T47D (cell line): ENCODE results near the gene GTF2B.
"Not testable (repeated sequence)": the region's sequence is repeated elsewhere in the genome, so short reads cannot be mapped to it uniquely, and the experiment has no call there.

Experiments used
- DNase-seq, 2 experiments: peaks; one replicate each; pipeline versions ENCODE4 v3.0.0 to v3.0.0-alpha.2; 2011 to 2012; ENCODE audit warnings: low read depth in 1 of 2, low spot score in 1 of 2
- JUND ChIP-seq: IDR thresholded peaks from 2 replicates; pipeline ENCODE4 v1.6.1; 2012; ENCODE audit warnings: low read depth
- in situ Hi-C: cut with HindIII; loops from 2 replicates; pipeline ENCODE4 v1.10.0; 2016; ENCODE audit warnings: low sequenced_read_pairs, low pct_unique_long_range_greater_than_20kb

GTF2B gene

GRCh38 chr1:88891318-88891950 lies at the start of gene GTF2B:
GTF2B (minus strand) TSS chr1:88891567; CDS start chr1:88891499, 68 bp downstream.
- in situ Hi-C loops = no loop called here
- peak; percentile 11 to 94 for DNase-seq
- TF ChIP-seq JUND = no peak

GRCh38 chr1:88938528-88938927 lies 47.2 kb upstream of the GTF2B start:
- DNase-seq, in situ Hi-C loops: not testable (repeated sequence)

- in situ Hi-C loops = no loop called here
- no peak for TF ChIP-seq JUND
- DNase-seq = no peak
Measured at GRCh38 chr1:88936760-88937342, 45.5 kb upstream of the GTF2B start.

GRCh38 chr1:88936223-88936523 lies 44.8 kb upstream of the GTF2B start:
- in situ Hi-C loops = no loop called here
- TF ChIP-seq JUND = no peak
- no peak for DNase-seq

- TF ChIP-seq JUND = no peak
- in situ Hi-C loops = no loop called here
- DNase-seq = peak; percentile 8 to 42
Measured at GRCh38 chr1:88935522-88936222, 44.3 kb upstream of the GTF2B start.

GRCh38 chr1:88930176-88930575 lies 38.8 kb upstream of the GTF2B start:
- in situ Hi-C loops, DNase-seq: not testable (repeated sequence)

- no peak for DNase-seq
- in situ Hi-C loops = no loop called here
Measured at GRCh38 chr1:88923224-88923623, 31.9 kb upstream of the GTF2B start.

GRCh38 chr1:88922214-88922613 lies 30.8 kb upstream of the GTF2B start:
- no peak for TF ChIP-seq JUND
- in situ Hi-C loops = no loop called here
- no peak for DNase-seq

More at GRCh38 chr1:88923224-88923623, 31.9 kb upstream of the GTF2B start:
- no peak for TF ChIP-seq JUND

- TF ChIP-seq JUND = no peak
- in situ Hi-C loops = no loop called here
- DNase-seq = no peak
Measured at GRCh38 chr1:88920845-88921244, 29.5 kb upstream of the GTF2B start.

- in situ Hi-C loops = no loop called here
- no peak for TF ChIP-seq JUND
- no peak for DNase-seq
Measured at GRCh38 chr1:88917321-88918025, 26.1 kb upstream of the GTF2B start.

GRCh38 chr1:88916883-88917282 lies 25.5 kb upstream of the GTF2B start:
- TF ChIP-seq JUND = no peak
- DNase-seq = no peak
- in situ Hi-C loops = no loop called here

GRCh38 chr1:88911800-88912199 lies 20.4 kb upstream of the GTF2B start:
- not testable (repeated sequence) for DNase-seq

GRCh38 chr1:88911161-88911560 lies 19.8 kb upstream of the GTF2B start:
- in situ Hi-C loops = no loop called here
- DNase-seq = no peak

More at GRCh38 chr1:88911800-88912199, 20.4 kb upstream of the GTF2B start:
- in situ Hi-C loops = not testable (repeated sequence)

More at GRCh38 chr1:88911161-88911560, 19.8 kb upstream of the GTF2B start:
- no peak for TF ChIP-seq JUND
